HepG2 (cell line): ENCODE results near the gene PTMA. TPM values are rescaled to one million over a fixed set of nuclear protein-coding genes. Genes with fewer than 3 reads are reported as not detected.

Experiments used
- ARNT2 ChIP-seq: sonication (generic); formaldehyde crosslinking; IDR thresholded peaks from 2 replicates; pipeline ENCODE4 v1.8.0; 2022; ENCODE audit warnings: mild to moderate bottlenecking, low read depth, missing genetic modification reagents, moderate library complexity
- ATF7 ChIP-seq, 2 experiments: fragments of 450-650 bp in 1 of 2; sonication (generic) in 1 of 2; formaldehyde crosslinking in 1 of 2; IDR thresholded peaks; 2 replicates each; pipeline versions ENCODE4 v1.4.0 to v1.6.1; 2016 to 2020; ENCODE audit warnings: antibody characterized with exemption in 1 of 2, mild to moderate bottlenecking in 1 of 2, missing genetic modification reagents in 1 of 2
- DPF2 ChIP-seq: sonication (generic); formaldehyde crosslinking; IDR thresholded peaks from 2 replicates; pipeline ENCODE4 v1.4.0; 2020; ENCODE audit warnings: mild to moderate bottlenecking, low read depth, missing genetic modification reagents, borderline replicate concordance
- FOXK1 ChIP-seq: sonication (generic); formaldehyde crosslinking; IDR thresholded peaks from 2 replicates; pipeline ENCODE4 v1.4.0; 2020; ENCODE audit warnings: low read depth, missing genetic modification reagents, borderline replicate concordance
- JUND ChIP-seq: sonication (generic); formaldehyde crosslinking; IDR thresholded peaks from 2 replicates; pipeline ENCODE4 v1.8.0; 2022; ENCODE audit warnings: mild to moderate bottlenecking, missing genetic modification reagents
- NFIB ChIP-seq: sonication (generic); formaldehyde crosslinking; IDR thresholded peaks from 2 replicates; pipeline ENCODE4 v1.9.0; 2021; ENCODE audit warnings: missing genetic modification reagents, mild to moderate bottlenecking, borderline replicate concordance
- POLR2A ChIP-seq, 2 experiments: IDR thresholded peaks; 2 replicates each; pipeline ENCODE4 v1.6.1; 2011; ENCODE audit warnings: low read depth in 2 of 2, low read length in 2 of 2, mild to moderate bottlenecking in 1 of 2, moderate library complexity in 1 of 2; ENCODE audit not compliant: insufficient read depth in 1 of 2
- SOX6 ChIP-seq, 2 experiments: fragments of 450-650 bp in 1 of 2; sonication (generic) in 1 of 2; formaldehyde crosslinking in 1 of 2; IDR thresholded peaks; 2 replicates each; pipeline versions ENCODE4 v1.4.0 to v1.6.1; 2017 to 2020; ENCODE audit warnings: antibody characterized with exemption in 1 of 2, mild to moderate bottlenecking in 1 of 2, missing genetic modification reagents in 1 of 2
- SRSF9 ChIP-seq: fragments of 200-400 bp; formaldehyde crosslinking; IDR thresholded peaks from 2 replicates; pipeline ENCODE4 v1.6.1; 2018; ENCODE audit warnings: borderline replicate concordance, mild to moderate bottlenecking, low read depth, low read length; ENCODE audit not compliant: insufficient read depth, poor library complexity, severe bottlenecking
- TARDBP ChIP-seq: sonication (generic); formaldehyde crosslinking; IDR thresholded peaks from 2 replicates; pipeline ENCODE4 v1.8.0; 2022; ENCODE audit warnings: mild to moderate bottlenecking, missing genetic modification reagents
- ZBTB38 ChIP-seq: sonication (generic); formaldehyde crosslinking; IDR thresholded peaks from 2 replicates; pipeline ENCODE4 v1.5.1; 2020; ENCODE audit warnings: mild to moderate bottlenecking, missing genetic modification reagents
- ZEB1 ChIP-seq: IDR thresholded peaks from 2 replicates; pipeline ENCODE4 v1.6.1; 2012; ENCODE audit warnings: mild to moderate bottlenecking, low read depth, inconsistent platforms; ENCODE audit not compliant: insufficient replicate concordance
- ZNF329 ChIP-seq: sonication (generic); formaldehyde crosslinking; IDR thresholded peaks from 2 replicates; pipeline ENCODE4 v1.9.0; 2021; ENCODE audit warnings: low read depth, mild to moderate bottlenecking, missing genetic modification reagents
- ZNF44 ChIP-seq: sonication (generic); formaldehyde crosslinking; IDR thresholded peaks from 2 replicates; pipeline ENCODE4 v1.5.1; 2020; ENCODE audit warnings: mild to moderate bottlenecking, missing genetic modification reagents
- ZNF564 ChIP-seq: sonication (generic); formaldehyde crosslinking; IDR thresholded peaks from 2 replicates; pipeline ENCODE4 v1.8.1; 2023; ENCODE audit warnings: mild to moderate bottlenecking, missing genetic modification reagents
- ZNF850 ChIP-seq: sonication (generic); formaldehyde crosslinking; conservative IDR thresholded peaks from 2 replicates; pipeline ENCODE4 v1.9.0; 2021; ENCODE audit warnings: mild to moderate bottlenecking, missing genetic modification reagents
- polyA plus RNA-seq, 8 experiments: library from polyadenylated mRNA; depleted of rRNA in 3 of 8; stranded (reverse) in 7 of 8; unstranded in 1 of 8; fragments of >200 nt; fragmentation: Illumina TruSeq in 4 of 8; extraction: Trizol in 4 of 8; gene quantifications; 2 replicates each; pipeline versions ENCODE4 v1.2.1 to v1.2.3, GENCODE V29; 2011 to 2016; ENCODE audit warnings: low read depth in 4 of 8, missing spikeins in 1 of 8, mixed read lengths in 1 of 8; ENCODE audit not compliant: insufficient read depth in 1 of 8
- total RNA-seq, 5 experiments: library from RNA; depleted of rRNA; stranded (reverse); fragments of >200 nt; fragmentation: Illumina TruSeq; extraction: Trizol; gene quantifications; 2 replicates each; pipeline ENCODE4 v1.2.3, GENCODE V29; 2016; ENCODE audit warnings: low read depth in 1 of 5
- TF ChIP-seq, protein P1 (sequence below), 2 experiments: fragments of 450-650 bp in 1 of 2; sonication (generic) in 1 of 2; formaldehyde crosslinking in 1 of 2; IDR thresholded peaks; 2 replicates each; pipeline versions ENCODE4 v1.6.1 to v1.8.0; 2016 to 2022; ENCODE audit warnings: antibody characterized with exemption in 1 of 2, mild to moderate bottlenecking in 1 of 2, missing genetic modification reagents in 1 of 2
- TF ChIP-seq, protein P2 (sequence below): sonication (generic); formaldehyde crosslinking; IDR thresholded peaks from 2 replicates; pipeline ENCODE4 v1.5.0; 2020; ENCODE audit warnings: mild to moderate bottlenecking, missing genetic modification reagents

Gene PTMA
- total and polyA plus RNA-seq, 2 of the 13 experiments (the other 11 are each of a cell fraction or from before 2014, with no cell fraction given) = 190 to 1,086 TPM

DNA sequence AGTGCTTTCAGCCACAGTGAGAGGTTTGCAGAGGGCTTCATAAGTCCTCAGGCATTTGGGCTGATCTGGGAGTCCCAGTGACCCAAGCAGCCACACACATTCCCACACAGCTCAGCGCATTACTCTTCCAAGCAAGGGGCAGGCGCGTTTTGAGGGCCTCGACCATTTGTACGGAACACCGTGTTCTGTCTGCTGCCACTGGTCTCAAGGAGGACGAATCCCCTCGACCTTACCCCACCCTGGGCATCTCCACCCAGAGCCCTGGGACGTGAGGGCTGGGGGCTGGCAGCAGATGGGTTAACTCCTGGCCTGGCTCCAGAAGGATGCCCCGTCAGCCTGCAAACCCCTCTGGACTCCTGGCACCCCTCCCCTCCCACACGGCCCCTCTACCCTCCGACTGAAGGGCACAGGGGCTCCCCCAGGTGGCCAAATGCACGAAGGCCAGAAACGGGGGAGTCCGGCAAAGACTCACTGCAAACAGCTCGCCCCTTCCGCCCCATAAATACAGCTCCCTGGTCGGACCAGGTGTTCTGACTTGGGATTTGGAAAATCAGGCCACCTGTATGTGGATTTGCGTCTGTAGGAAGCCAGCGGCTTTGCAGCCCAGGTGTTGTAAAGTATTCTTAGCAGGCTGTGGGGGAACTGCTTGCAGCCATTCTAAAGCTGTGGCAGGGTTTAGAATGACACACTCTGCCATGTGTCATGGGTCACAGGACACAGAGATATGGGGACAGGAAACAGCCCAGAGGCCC, 33.6 kb upstream of the PTMA start (continued):
- TF ChIP-seq, protein P1, sequence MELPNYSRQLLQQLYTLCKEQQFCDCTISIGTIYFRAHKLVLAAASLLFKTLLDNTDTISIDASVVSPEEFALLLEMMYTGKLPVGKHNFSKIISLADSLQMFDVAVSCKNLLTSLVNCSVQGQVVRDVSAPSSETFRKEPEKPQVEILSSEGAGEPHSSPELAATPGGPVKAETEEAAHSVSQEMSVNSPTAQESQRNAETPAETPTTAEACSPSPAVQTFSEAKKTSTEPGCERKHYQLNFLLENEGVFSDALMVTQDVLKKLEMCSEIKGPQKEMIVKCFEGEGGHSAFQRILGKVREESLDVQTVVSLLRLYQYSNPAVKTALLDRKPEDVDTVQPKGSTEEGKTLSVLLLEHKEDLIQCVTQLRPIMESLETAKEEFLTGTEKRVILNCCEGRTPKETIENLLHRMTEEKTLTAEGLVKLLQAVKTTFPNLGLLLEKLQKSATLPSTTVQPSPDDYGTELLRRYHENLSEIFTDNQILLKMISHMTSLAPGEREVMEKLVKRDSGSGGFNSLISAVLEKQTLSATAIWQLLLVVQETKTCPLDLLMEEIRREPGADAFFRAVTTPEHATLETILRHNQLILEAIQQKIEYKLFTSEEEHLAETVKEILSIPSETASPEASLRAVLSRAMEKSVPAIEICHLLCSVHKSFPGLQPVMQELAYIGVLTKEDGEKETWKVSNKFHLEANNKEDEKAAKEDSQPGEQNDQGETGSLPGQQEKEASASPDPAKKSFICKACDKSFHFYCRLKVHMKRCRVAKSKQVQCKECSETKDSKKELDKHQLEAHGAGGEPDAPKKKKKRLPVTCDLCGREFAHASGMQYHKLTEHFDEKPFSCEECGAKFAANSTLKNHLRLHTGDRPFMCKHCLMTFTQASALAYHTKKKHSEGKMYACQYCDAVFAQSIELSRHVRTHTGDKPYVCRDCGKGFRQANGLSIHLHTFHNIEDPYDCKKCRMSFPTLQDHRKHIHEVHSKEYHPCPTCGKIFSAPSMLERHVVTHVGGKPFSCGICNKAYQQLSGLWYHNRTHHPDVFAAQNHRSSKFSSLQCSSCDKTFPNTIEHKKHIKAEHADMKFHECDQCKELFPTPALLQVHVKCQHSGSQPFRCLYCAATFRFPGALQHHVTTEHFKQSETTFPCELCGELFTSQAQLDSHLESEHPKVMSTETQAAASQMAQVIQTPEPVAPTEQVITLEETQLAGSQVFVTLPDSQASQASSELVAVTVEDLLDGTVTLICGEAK (IDR thresholded peaks at IDR 0.05) = no peak
- TF ChIP-seq, protein P1 (CRISPR knock-in tag; IDR thresholded peaks at IDR 0.05) = 0 out of 2 replicates have a peak, but pooled peaks have one; percentile 24
- no peak for TF ChIP-seq SRSF9
- TF ChIP-seq ATF7 (IDR thresholded peaks at IDR 0.05) = no peak
- TF ChIP-seq ATF7 (CRISPR knock-in tag; IDR thresholded peaks at IDR 0.05) = no peak
- no peak for TF ChIP-seq ZNF329 (CRISPR knock-in tag)
- no peak; the same call in 1 of the 2 replicates for TF ChIP-seq TARDBP (CRISPR knock-in tag)
- TF ChIP-seq ZNF564 (CRISPR knock-in tag) = no peak
- no peak for TF ChIP-seq POLR2A (IDR thresholded peaks at IDR 0.05; ENCODE audit: insufficient read depth in 1 of 2, low read depth in 2 of 2, low read length in 2 of 2)
- TF ChIP-seq FOXK1 (CRISPR knock-in tag) = no peak
- TF ChIP-seq, protein P2, sequence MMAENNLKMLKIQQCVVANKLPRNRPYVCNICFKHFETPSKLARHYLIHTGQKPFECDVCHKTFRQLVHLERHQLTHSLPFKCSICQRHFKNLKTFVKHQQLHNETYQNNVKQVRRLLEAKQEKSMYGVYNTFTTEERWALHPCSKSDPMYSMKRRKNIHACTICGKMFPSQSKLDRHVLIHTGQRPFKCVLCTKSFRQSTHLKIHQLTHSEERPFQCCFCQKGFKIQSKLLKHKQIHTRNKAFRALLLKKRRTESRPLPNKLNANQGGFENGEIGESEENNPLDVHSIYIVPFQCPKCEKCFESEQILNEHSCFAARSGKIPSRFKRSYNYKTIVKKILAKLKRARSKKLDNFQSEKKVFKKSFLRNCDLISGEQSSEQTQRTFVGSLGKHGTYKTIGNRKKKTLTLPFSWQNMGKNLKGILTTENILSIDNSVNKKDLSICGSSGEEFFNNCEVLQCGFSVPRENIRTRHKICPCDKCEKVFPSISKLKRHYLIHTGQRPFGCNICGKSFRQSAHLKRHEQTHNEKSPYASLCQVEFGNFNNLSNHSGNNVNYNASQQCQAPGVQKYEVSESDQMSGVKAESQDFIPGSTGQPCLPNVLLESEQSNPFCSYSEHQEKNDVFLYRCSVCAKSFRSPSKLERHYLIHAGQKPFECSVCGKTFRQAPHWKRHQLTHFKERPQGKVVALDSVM (CRISPR knock-in tag) = no peak
- no peak for TF ChIP-seq ZNF850 (CRISPR knock-in tag)
- TF ChIP-seq ARNT2 = no peak
- TF ChIP-seq NFIB (CRISPR knock-in tag) = no peak
- no peak for TF ChIP-seq ZEB1
- 0 out of 2 replicates have a peak, but pooled peaks have one; percentile 37 for TF ChIP-seq ZBTB38 (CRISPR knock-in tag)
- TF ChIP-seq ZNF44 (CRISPR knock-in tag) = no peak
- no peak for TF ChIP-seq JUND (CRISPR knock-in tag)
- no peak for TF ChIP-seq SOX6 (IDR thresholded peaks at IDR 0.05)
- no peak for TF ChIP-seq SOX6 (CRISPR knock-in tag; IDR thresholded peaks at IDR 0.05)
- TF ChIP-seq DPF2 (CRISPR knock-in tag) = no peak
